Measurements from ENCODE around the gene TMEM272. TPM values are rescaled to one million over a fixed set of nuclear protein-coding genes. Genes with fewer than 3 reads are reported as not detected.

Gene TMEM272
- total RNA-seq, 4 donors from 2014 or later, result not detected

- TF ChIP-seq CTCF (IDR thresholded peaks at IDR 0.05; ENCODE audit: low read depth), result no peak
Measured at GRCh38 chr13:51782026-51782710, 62.8 kb downstream of the TMEM272 start.

- no peak for TF ChIP-seq CTCF (IDR thresholded peaks at IDR 0.05; ENCODE audit: low read depth)
Measured at GRCh38 chr13:51781246-51782022, 63.5 kb downstream of the TMEM272 start.

- no peak for TF ChIP-seq CTCF (IDR thresholded peaks at IDR 0.05; ENCODE audit: low read depth)
Measured at GRCh38 chr13:51780099-51780498, 64.9 kb downstream of the TMEM272 start.

- TF ChIP-seq CTCF (IDR thresholded peaks at IDR 0.05; ENCODE audit: low read depth), result no peak
Measured at GRCh38 chr13:51778392-51778791, 66.6 kb downstream of the TMEM272 start.

- no peak for TF ChIP-seq CTCF (IDR thresholded peaks at IDR 0.05; ENCODE audit: low read depth)
Measured at GRCh38 chr13:51777921-51778320, 67.1 kb downstream of the TMEM272 start.

GRCh38 chr13:51776179-51776578, 68.8 kb downstream of the TMEM272 start:
- TF ChIP-seq CTCF (IDR thresholded peaks at IDR 0.05; ENCODE audit: low read depth), result no peak

- TF ChIP-seq CTCF (IDR thresholded peaks at IDR 0.05; ENCODE audit: low read depth), result no peak
Measured at GRCh38 chr13:51773515-51773914, 71.5 kb downstream of the TMEM272 start.

Measured in subcutaneous adipose tissue (tissue), 4 donors.